GM23338 (cell line): Measurements from ENCODE around the gene FER. TPM values are rescaled to one million over a fixed set of nuclear protein-coding genes. Genes with fewer than 3 reads are reported as not detected.

Source experiments
- ATAC-seq: fragments of 200-7000 bp; cut with Tn5 transposase; 3 replicates; pipeline ENCODE4 v1.9.1; 2020
- DNase-seq: peaks from one replicate; pipeline ENCODE4 v3.0.0-alpha.2; 2015; ENCODE audit warnings: low spot score
- H2AFZ ChIP-seq: fragments of 200-600 bp; sonication (generic); 2 replicates; pipeline ENCODE4 v1.8.0; 2016; ENCODE audit warnings: antibody characterized with exemption, mild to moderate bottlenecking, moderate library complexity
- H3F3A ChIP-seq: fragments of 200-600 bp; sonication (generic); replicated peaks from 2 replicates; pipeline ENCODE4 v1.8.0; 2017; ENCODE audit warnings: antibody characterized with exemption, mixed run types, low read depth
- H3K27ac ChIP-seq: fragments of 200-600 bp; sonication (generic); 2 replicates; pipeline ENCODE4 v1.6.1; 2016; ENCODE audit warnings: low read depth
- H3K27me3 ChIP-seq: fragments of 200-600 bp; sonication (generic); 2 replicates; pipeline ENCODE4 v1.8.0; 2016; ENCODE audit warnings: mild to moderate bottlenecking, mixed run types, moderate library complexity; ENCODE audit not compliant: insufficient read depth
- H3K36me3 ChIP-seq: fragments of 200-600 bp; sonication (generic); 2 replicates; pipeline ENCODE4 v1.8.0; 2016; ENCODE audit warnings: mild to moderate bottlenecking; ENCODE audit not compliant: insufficient read depth
- H3K4me1 ChIP-seq: fragments of 200-600 bp; sonication (generic); 2 replicates; pipeline ENCODE4 v1.8.0; 2016; ENCODE audit warnings: mild to moderate bottlenecking, moderate library complexity; ENCODE audit not compliant: insufficient read depth
- H3K4me2 ChIP-seq: fragments of 200-600 bp; sonication (generic); 2 replicates; pipeline ENCODE4 v1.7.1; 2017; ENCODE audit warnings: mixed run types
- H3K4me3 ChIP-seq: fragments of 200-600 bp; sonication (generic); 2 replicates; pipeline ENCODE4 v1.6.1; 2016; ENCODE audit warnings: mixed run types
- H3K79me2 ChIP-seq: fragments of 200-600 bp; sonication (generic); replicated peaks from 2 replicates; pipeline ENCODE4 v1.8.0; 2017; ENCODE audit warnings: mild to moderate bottlenecking; ENCODE audit not compliant: insufficient read depth
- H3K9me2 ChIP-seq: fragments of 200-600 bp; sonication (generic); 2 replicates; pipeline ENCODE4 v1.8.0; 2017; ENCODE audit not compliant: insufficient read depth
- H4K20me1 ChIP-seq: fragments of 200-600 bp; sonication (generic); replicated peaks from 2 replicates; pipeline ENCODE4 v1.8.0; 2017; ENCODE audit warnings: mild to moderate bottlenecking; ENCODE audit not compliant: insufficient read depth
- H3K27ac Mint-ChIP-seq: 2 replicates; pipeline ENCODE4 v1.8.0; 2020; ENCODE audit warnings: inconsistent platforms, mild to moderate bottlenecking, moderate library complexity, mixed read lengths
- H3K27me3 Mint-ChIP-seq: 3 replicates; pipeline ENCODE4 v1.8.0; 2022; ENCODE audit warnings: low read depth, mild to moderate bottlenecking, moderate library complexity, mixed read lengths, inconsistent platforms; ENCODE audit not compliant: insufficient read depth, poor library complexity
- H3K36me3 Mint-ChIP-seq: 3 replicates; pipeline ENCODE4 v1.8.0; 2021; ENCODE audit warnings: low read depth, mild to moderate bottlenecking, inconsistent platforms, moderate library complexity, mixed read lengths
- H3K4me1 Mint-ChIP-seq: 3 replicates; pipeline ENCODE4 v1.8.0; 2020; ENCODE audit warnings: mild to moderate bottlenecking, inconsistent platforms, mixed read lengths
- H3K4me3 Mint-ChIP-seq: 3 replicates; pipeline ENCODE4 v1.8.0; 2021; ENCODE audit warnings: moderate library complexity, mild to moderate bottlenecking, inconsistent platforms, mixed read lengths
- H3K9me3 Mint-ChIP-seq: 3 replicates; pipeline ENCODE4 v1.8.0; 2020; ENCODE audit warnings: moderate library complexity, mild to moderate bottlenecking, inconsistent platforms, mixed read lengths
- CREB1 ChIP-seq: fragments of 250-450 bp; sonication (Bioruptor Pico); IDR thresholded peaks from 2 replicates; pipeline ENCODE4 v1.5.0; 2020; ENCODE audit warnings: low read depth, mild to moderate bottlenecking, moderate library complexity
- EZH2 ChIP-seq: fragments of 200-600 bp; sonication (generic); IDR thresholded peaks from one replicate; pipeline ENCODE4 v1.8.0; 2017; ENCODE audit warnings: antibody characterized with exemption, mild to moderate bottlenecking, low read depth; ENCODE audit not compliant: unreplicated experiment
- EZH2phosphoT487 ChIP-seq: fragments of 200-600 bp; sonication (generic); IDR thresholded peaks from one replicate; pipeline ENCODE4 v1.8.1; 2018; ENCODE audit warnings: antibody characterized with exemption; ENCODE audit not compliant: unreplicated experiment
- JUNB ChIP-seq: IDR thresholded peaks from one replicate; pipeline ENCODE4 v1.6.1; 2016; ENCODE audit warnings: antibody characterized with exemption; ENCODE audit not compliant: unreplicated experiment
- POLR2AphosphoS5 ChIP-seq: IDR thresholded peaks from 2 replicates; pipeline ENCODE4 v1.6.1; 2016; ENCODE audit warnings: antibody characterized with exemption, low read depth
- STAT1 ChIP-seq: IDR thresholded peaks from one replicate; pipeline ENCODE4 v1.6.1; 2016; ENCODE audit warnings: antibody characterized with exemption; ENCODE audit not compliant: unreplicated experiment
- ZNF114 ChIP-seq: fragments of 250-450 bp; sonication (Bioruptor Pico); IDR thresholded peaks from 2 replicates; pipeline ENCODE4 v1.5.0; 2020; ENCODE audit warnings: mild to moderate bottlenecking, moderate library complexity
- polyA plus RNA-seq: library from polyadenylated mRNA; unstranded; fragments of >200 nt; fragmentation: Nextera tagmentation; extraction: Ambion mirVana; gene quantifications from 2 replicates; pipeline ENCODE4 v1.2.1, GENCODE V29; 2016
- total RNA-seq: library from RNA; depleted of rRNA; stranded (reverse); fragments of >200 nt; shearing (Covaris generic); gene quantifications from 2 replicates; pipeline ENCODE4 v1.2.3, GENCODE V29; 2014
- TF ChIP-seq, protein P1 (sequence below): fragments of 250-450 bp; sonication (Bioruptor Pico); IDR thresholded peaks from 2 replicates; pipeline ENCODE4 v1.5.0; 2020; ENCODE audit warnings: mild to moderate bottlenecking, moderate library complexity
- TF ChIP-seq, protein P2 (sequence below), 2 experiments: fragments of 200-600 bp in 1 of 2; sonication (generic) in 1 of 2; conservative IDR thresholded peaks; 2 replicates each; pipeline versions ENCODE4 v1.5.1 to v1.6.1; 2016 to 2017; ENCODE audit warnings: antibody characterized with exemption in 2 of 2, low read depth in 2 of 2, mild to moderate bottlenecking in 2 of 2, moderate library complexity in 1 of 2
- TF ChIP-seq, protein P3 (sequence below): IDR thresholded peaks from 2 replicates; pipeline ENCODE4 v1.6.1; 2016; ENCODE audit warnings: antibody characterized with exemption

Gene FER
- total and polyA plus RNA-seq, 2 experiments from 2014 or later, result 17.4 to 34.8 TPM

DNA sequence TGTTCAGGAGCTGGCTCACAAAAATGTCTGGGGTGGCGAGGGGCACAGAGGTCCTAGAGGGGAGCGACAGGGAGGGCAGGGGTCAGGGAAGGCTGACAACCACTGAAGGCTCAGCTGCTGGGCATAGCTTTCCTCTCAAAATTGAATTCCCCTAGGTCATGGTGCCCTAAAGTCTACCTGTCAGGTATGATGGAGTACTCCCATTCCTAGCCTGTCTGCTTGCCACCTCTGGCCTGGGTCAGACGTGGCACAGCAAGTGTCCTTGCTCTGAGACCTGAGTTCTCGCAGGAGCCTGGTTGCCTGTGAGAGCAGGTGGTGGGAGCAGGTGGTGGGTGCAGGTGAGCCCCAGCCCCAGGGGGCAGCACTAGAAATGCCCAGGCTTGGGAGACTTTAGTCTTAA is 486.7 kb downstream of the FER start (continued):
- TF ChIP-seq POLR2AphosphoS5 (no peak), EZH2phosphoT487 (no peak)

DNA sequence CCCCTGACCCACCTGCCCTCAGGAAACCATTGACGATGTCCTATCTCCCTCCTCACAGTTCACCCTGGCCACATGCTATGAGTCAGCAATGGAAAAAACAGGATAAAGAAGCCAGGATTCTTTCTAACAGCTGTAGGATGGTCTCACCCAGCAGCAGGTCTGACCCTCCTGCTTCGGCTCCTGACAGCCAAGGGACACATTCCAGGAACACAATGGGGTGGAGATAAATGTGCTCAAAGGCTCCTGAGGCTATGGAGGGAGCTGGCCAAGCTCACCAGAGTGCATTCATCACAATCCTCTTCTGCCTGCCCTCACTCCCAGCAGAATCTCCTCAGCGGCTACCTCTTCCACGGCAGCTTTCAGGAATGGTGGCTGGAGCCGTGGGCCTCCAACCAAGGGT is 491.8 kb downstream of the FER start:
- Histone ChIP-seq H2AFZ (no peak overlapping the region), H3F3A (no peaks in the 10 kb centered on the region), H3K27ac (no peak overlapping the region), H3K79me2 (no peaks in the 10 kb centered on the region), H3K27me3 (no peaks in the 10 kb centered on the region), H4K20me1 (no peaks in the 10 kb centered on the region), H3K36me3 (no peaks in the 10 kb centered on the region), H3K9me2 (peaks cover 20% of the 10 kb centered on the region; the same call in 1 of the 2 replicates), H3K4me2 (no peak overlapping the region), H3K4me1 (no peaks in the 10 kb centered on the region), H3K4me3 (no peak overlapping the region)
- H3K9me3 Mint-ChIP-seq, result peaks cover 7% of the 10 kb centered on the region
- ATAC-seq (no peak), DNase-seq (no peak)
- TF ChIP-seq STAT1 (no peak), ZNF114 (CRISPR knock-in tag) (no peak)
- TF ChIP-seq, protein P1, sequence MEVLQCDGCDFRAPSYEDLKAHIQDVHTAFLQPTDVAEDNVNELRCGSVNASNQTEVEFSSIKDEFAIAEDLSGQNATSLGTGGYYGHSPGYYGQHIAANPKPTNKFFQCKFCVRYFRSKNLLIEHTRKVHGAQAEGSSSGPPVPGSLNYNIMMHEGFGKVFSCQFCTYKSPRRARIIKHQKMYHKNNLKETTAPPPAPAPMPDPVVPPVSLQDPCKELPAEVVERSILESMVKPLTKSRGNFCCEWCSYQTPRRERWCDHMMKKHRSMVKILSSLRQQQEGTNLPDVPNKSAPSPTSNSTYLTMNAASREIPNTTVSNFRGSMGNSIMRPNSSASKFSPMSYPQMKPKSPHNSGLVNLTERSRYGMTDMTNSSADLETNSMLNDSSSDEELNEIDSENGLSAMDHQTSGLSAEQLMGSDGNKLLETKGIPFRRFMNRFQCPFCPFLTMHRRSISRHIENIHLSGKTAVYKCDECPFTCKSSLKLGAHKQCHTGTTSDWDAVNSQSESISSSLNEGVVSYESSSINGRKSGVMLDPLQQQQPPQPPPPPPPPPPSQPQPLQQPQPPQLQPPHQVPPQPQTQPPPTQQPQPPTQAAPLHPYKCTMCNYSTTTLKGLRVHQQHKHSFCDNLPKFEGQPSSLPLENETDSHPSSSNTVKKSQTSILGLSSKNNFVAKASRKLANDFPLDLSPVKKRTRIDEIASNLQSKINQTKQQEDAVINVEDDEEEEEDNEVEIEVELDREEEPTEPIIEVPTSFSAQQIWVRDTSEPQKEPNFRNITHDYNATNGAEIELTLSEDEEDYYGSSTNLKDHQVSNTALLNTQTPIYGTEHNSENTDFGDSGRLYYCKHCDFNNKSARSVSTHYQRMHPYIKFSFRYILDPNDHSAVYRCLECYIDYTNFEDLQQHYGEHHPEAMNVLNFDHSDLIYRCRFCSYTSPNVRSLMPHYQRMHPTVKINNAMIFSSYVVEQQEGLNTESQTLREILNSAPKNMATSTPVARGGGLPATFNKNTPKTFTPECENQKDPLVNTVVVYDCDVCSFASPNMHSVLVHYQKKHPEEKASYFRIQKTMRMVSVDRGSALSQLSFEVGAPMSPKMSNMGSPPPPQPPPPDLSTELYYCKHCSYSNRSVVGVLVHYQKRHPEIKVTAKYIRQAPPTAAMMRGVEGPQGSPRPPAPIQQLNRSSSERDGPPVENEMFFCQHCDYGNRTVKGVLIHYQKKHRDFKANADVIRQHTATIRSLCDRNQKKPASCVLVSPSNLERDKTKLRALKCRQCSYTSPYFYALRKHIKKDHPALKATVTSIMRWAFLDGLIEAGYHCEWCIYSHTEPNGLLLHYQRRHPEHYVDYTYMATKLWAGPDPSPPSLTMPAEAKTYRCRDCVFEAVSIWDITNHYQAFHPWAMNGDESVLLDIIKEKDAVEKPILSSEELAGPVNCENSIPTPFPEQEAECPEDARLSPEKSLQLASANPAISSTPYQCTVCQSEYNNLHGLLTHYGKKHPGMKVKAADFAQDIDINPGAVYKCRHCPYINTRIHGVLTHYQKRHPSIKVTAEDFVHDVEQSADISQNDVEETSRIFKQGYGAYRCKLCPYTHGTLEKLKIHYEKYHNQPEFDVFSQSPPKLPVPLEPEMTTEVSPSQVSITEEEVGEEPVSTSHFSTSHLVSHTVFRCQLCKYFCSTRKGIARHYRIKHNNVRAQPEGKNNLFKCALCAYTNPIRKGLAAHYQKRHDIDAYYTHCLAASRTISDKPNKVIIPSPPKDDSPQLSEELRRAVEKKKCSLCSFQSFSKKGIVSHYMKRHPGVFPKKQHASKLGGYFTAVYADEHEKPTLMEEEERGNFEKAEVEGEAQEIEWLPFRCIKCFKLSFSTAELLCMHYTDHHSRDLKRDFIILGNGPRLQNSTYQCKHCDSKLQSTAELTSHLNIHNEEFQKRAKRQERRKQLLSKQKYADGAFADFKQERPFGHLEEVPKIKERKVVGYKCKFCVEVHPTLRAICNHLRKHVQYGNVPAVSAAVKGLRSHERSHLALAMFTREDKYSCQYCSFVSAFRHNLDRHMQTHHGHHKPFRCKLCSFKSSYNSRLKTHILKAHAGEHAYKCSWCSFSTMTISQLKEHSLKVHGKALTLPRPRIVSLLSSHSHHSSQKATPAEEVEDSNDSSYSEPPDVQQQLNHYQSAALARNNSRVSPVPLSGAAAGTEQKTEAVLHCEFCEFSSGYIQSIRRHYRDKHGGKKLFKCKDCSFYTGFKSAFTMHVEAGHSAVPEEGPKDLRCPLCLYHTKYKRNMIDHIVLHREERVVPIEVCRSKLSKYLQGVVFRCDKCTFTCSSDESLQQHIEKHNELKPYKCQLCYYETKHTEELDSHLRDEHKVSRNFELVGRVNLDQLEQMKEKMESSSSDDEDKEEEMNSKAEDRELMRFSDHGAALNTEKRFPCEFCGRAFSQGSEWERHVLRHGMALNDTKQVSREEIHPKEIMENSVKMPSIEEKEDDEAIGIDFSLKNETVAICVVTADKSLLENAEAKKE (CRISPR knock-in tag), result no peak
- H3K36me3 Mint-ChIP-seq, result peaks cover 4% of the 10 kb centered on the region; the same call in 1 of the 3 replicates
- no peaks in the 10 kb centered on the region; the same call in 2 of the 3 replicates for H3K4me1 Mint-ChIP-seq
- H3K27me3 Mint-ChIP-seq, result no peaks in the 10 kb centered on the region
- no peak overlapping the region for H3K27ac Mint-ChIP-seq
- no peak overlapping the region for H3K4me3 Mint-ChIP-seq

DNA sequence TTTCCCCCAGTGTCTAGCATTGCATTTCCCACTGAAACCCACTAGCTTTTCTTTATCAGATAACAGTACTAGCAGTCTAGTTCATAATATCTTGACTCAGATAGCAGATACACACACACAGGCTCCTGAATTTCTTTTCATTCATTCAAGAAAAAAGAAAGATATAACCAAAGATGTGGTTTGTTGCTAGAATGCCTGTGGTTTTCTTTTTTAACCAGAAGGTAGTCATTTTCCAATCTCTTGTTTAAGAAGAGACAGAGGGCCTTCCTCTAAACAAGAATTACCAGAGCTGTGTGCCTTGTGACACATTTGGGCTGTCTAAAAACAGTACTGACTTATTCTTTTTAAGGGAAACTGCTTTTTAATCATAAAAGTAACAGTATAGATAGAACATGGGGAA is 494.8 kb downstream of the FER start:
- no peak overlapping the region for H3K4me2 ChIP-seq
- Mint-ChIP-seq H3K27me3 (no peaks in the 10 kb centered on the region), H3K36me3 (peaks cover 6% of the 10 kb centered on the region), H3K4me1 (no peaks in the 10 kb centered on the region; the same call in 2 of the 3 replicates), H3K9me3 (peaks cover 13% of the 10 kb centered on the region), H3K27ac (no peak overlapping the region), H3K4me3 (no peak overlapping the region)
- DNase-seq (no peak), ATAC-seq (no peak)
- no peaks in the 10 kb centered on the region for H3F3A ChIP-seq
- H3K9me2 ChIP-seq, result peaks cover 27% of the 10 kb centered on the region; the same call in 1 of the 2 replicates
- H3K36me3 ChIP-seq, result no peaks in the 10 kb centered on the region
- H4K20me1 ChIP-seq, result no peaks in the 10 kb centered on the region
- H2AFZ ChIP-seq, result no peak overlapping the region
- no peak overlapping the region for H3K27ac ChIP-seq
- no peaks in the 10 kb centered on the region for H3K27me3 ChIP-seq
- no peaks in the 10 kb centered on the region for H3K4me1 ChIP-seq
- no peaks in the 10 kb centered on the region for H3K79me2 ChIP-seq
- no peak overlapping the region for H3K4me3 ChIP-seq
- TF ChIP-seq JUNB (no peak), EZH2phosphoT487 (no peak), EZH2 (no peak), CREB1 (no peak)
- TF ChIP-seq, protein P2, sequence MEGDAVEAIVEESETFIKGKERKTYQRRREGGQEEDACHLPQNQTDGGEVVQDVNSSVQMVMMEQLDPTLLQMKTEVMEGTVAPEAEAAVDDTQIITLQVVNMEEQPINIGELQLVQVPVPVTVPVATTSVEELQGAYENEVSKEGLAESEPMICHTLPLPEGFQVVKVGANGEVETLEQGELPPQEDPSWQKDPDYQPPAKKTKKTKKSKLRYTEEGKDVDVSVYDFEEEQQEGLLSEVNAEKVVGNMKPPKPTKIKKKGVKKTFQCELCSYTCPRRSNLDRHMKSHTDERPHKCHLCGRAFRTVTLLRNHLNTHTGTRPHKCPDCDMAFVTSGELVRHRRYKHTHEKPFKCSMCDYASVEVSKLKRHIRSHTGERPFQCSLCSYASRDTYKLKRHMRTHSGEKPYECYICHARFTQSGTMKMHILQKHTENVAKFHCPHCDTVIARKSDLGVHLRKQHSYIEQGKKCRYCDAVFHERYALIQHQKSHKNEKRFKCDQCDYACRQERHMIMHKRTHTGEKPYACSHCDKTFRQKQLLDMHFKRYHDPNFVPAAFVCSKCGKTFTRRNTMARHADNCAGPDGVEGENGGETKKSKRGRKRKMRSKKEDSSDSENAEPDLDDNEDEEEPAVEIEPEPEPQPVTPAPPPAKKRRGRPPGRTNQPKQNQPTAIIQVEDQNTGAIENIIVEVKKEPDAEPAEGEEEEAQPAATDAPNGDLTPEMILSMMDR (conservative IDR thresholded peaks at IDR 0.05; ENCODE audit: low read depth in 2 of 2), result no peak
- TF ChIP-seq, protein P3, sequence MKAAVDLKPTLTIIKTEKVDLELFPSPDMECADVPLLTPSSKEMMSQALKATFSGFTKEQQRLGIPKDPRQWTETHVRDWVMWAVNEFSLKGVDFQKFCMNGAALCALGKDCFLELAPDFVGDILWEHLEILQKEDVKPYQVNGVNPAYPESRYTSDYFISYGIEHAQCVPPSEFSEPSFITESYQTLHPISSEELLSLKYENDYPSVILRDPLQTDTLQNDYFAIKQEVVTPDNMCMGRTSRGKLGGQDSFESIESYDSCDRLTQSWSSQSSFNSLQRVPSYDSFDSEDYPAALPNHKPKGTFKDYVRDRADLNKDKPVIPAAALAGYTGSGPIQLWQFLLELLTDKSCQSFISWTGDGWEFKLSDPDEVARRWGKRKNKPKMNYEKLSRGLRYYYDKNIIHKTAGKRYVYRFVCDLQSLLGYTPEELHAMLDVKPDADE, result no peak
